NT2/D1 (cell line): ENCODE measurements around the gene KRT9.

Experiments used
- SUZ12 ChIP-seq: IDR thresholded peaks from 2 replicates; pipeline ENCODE4 v1.6.1; 2011; ENCODE audit not compliant: insufficient read length, insufficient read depth; ENCODE audit errors: extremely low read depth
- YY1 ChIP-seq: IDR thresholded peaks from 2 replicates; pipeline ENCODE4 v1.6.1; 2011; ENCODE audit not compliant: insufficient read length, insufficient read depth
- ZNF274 ChIP-seq: IDR thresholded peaks from 2 replicates; pipeline ENCODE4 v1.6.1; 2011; ENCODE audit warnings: mild to moderate bottlenecking, low read depth, low read length

DNA sequence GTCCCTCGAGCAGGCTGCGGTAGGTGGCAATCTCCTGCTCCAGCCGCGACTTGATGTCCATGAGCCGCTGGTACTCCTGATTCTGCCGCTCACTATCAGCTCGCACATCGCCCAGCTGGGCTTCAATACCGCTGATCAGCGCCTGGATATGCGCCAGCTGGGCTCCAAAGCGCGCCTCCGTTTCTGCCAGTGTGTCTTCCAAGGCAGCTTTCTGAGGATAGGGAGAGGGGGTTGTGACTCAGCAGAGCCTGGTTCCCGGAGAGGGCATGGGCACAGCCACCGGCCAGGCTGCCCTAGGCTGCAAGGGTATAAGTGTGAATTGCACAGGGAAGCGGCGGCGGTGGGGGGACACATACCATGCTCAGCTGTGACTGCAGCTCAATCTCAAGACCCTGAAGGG lies 48.1 kb downstream of the KRT9 start:
- TF ChIP-seq YY1 (no peak), ZNF274 (no peak), SUZ12 (no peak)
